Measurements from ENCODE around the gene KIF23.

KIF23 gene

GRCh38 chr15:69463182-69463756, 49.1 kb downstream of the KIF23 start:
- no peak for DNase-seq (ENCODE audit: low read depth in 2 of 2)

- DNase-seq (ENCODE audit: low read depth in 2 of 2) = no peak
Measured at GRCh38 chr15:69465253-69465652, 51.1 kb downstream of the KIF23 start.

GRCh38 chr15:69466733-69467132, 52.6 kb downstream of the KIF23 start:
- no peak for DNase-seq (ENCODE audit: low read depth in 2 of 2)

GRCh38 chr15:69467636-69468035, 53.5 kb downstream of the KIF23 start:
- DNase-seq (ENCODE audit: low read depth in 2 of 2) = no peak

- no peak for DNase-seq (ENCODE audit: low read depth in 2 of 2)
Measured at GRCh38 chr15:69468241-69469121, 54.3 kb downstream of the KIF23 start.

GRCh38 chr15:69469467-69470201, 55.5 kb downstream of the KIF23 start:
- no peak for DNase-seq (ENCODE audit: low read depth in 2 of 2)

- DNase-seq (ENCODE audit: low read depth in 2 of 2) = no peak
Measured at GRCh38 chr15:69472046-69472445, 57.9 kb downstream of the KIF23 start.

GRCh38 chr15:69472562-69472961, 58.4 kb downstream of the KIF23 start:
- no peak for DNase-seq (ENCODE audit: low read depth in 2 of 2)

GRCh38 chr15:69474291-69474690, 60.1 kb downstream of the KIF23 start:
- no peak for DNase-seq (ENCODE audit: low read depth in 2 of 2)

- no peak for DNase-seq (ENCODE audit: low read depth in 2 of 2)
Measured at GRCh38 chr15:69474846-69475455, 60.8 kb downstream of the KIF23 start.

- DNase-seq (ENCODE audit: low read depth in 2 of 2) = peak in 1 of 2 experiments; percentile 45
Measured at GRCh38 chr15:69475769-69476358, 61.7 kb downstream of the KIF23 start.

GRCh38 chr15:69476704-69477473, 62.7 kb downstream of the KIF23 start:
- DNase-seq (ENCODE audit: low read depth in 2 of 2) = no peak

- no peak for DNase-seq (ENCODE audit: low read depth in 2 of 2)
Measured at GRCh38 chr15:69478259-69478781, 64.2 kb downstream of the KIF23 start.

- no peak for DNase-seq (ENCODE audit: low read depth in 2 of 2)
Measured at GRCh38 chr15:69479081-69479480, 64.9 kb downstream of the KIF23 start.

GRCh38 chr15:69479971-69480370, 65.8 kb downstream of the KIF23 start:
- no peak for DNase-seq (ENCODE audit: low read depth in 2 of 2)

GRCh38 chr15:69480932-69481331, 66.8 kb downstream of the KIF23 start:
- no peak for DNase-seq (ENCODE audit: low read depth in 2 of 2)

GRCh38 chr15:69482686-69483256, 68.6 kb downstream of the KIF23 start:
- DNase-seq (ENCODE audit: low read depth in 2 of 2) = no peak

GRCh38 chr15:69484837-69485236, 70.7 kb downstream of the KIF23 start:
- DNase-seq (ENCODE audit: low read depth in 2 of 2) = no peak

GRCh38 chr15:69486481-69487110, 72.4 kb downstream of the KIF23 start:
- no peak for DNase-seq (ENCODE audit: low read depth in 2 of 2)

GRCh38 chr15:69489073-69489571, 75.0 kb downstream of the KIF23 start:
- no peak for DNase-seq (ENCODE audit: low read depth in 2 of 2)

Measured in fibroblast of skin of left quadriceps (primary cell).